ENCODE results near the gene TAOK3.

GRCh38 chr12:118297284-118297683 lies 75.4 kb downstream of the TAOK3 start:
- no peak for TF ChIP-seq CTCF (IDR thresholded peaks at IDR 0.05)
- TF ChIP-seq EZH2 (IDR thresholded peaks at IDR 0.05; ENCODE audit: borderline replicate concordance, insufficient read depth, low read depth, low read length, poor library complexity, severe bottlenecking), result no peak

Data from B cell (primary cell).